Osteoblast (primary cell): ENCODE measurements around the gene GRPR. TPM values are rescaled to one million over a fixed set of nuclear protein-coding genes. Genes with fewer than 3 reads are reported as not detected.

Experiments used
- DNase-seq: peaks from one replicate; pipeline ENCODE4 v3.0.0; 2011; ENCODE audit warnings: low spot score, mixed read lengths; ENCODE audit not compliant: insufficient read length; ENCODE audit errors: missing footprints
- H2AFZ ChIP-seq: 2 replicates; pipeline ENCODE4 v1.6.0; 2011; ENCODE audit warnings: mild to moderate bottlenecking, low read length
- H3K27ac ChIP-seq: 2 replicates; pipeline ENCODE4 v1.5.1; 2011; ENCODE audit warnings: mild to moderate bottlenecking, low read depth, low read length, moderate library complexity
- H3K27me3 ChIP-seq: 2 replicates; pipeline ENCODE4 v1.6.0; 2012; ENCODE audit warnings: mild to moderate bottlenecking, control low read depth, inconsistent platforms, low read length, moderate library complexity; ENCODE audit not compliant: insufficient read depth
- H3K36me3 ChIP-seq: 2 replicates; pipeline ENCODE4 v1.5.1; 2011; ENCODE audit warnings: mild to moderate bottlenecking, low read length, control low read depth, moderate library complexity; ENCODE audit not compliant: insufficient read depth
- H3K4me1 ChIP-seq: 2 replicates; pipeline ENCODE4 v1.5.1; 2011; ENCODE audit warnings: mild to moderate bottlenecking, low read length, control low read depth, moderate library complexity; ENCODE audit not compliant: insufficient read depth
- H3K4me2 ChIP-seq: 2 replicates; pipeline ENCODE4 v1.6.0; 2011; ENCODE audit warnings: mild to moderate bottlenecking, low read length; ENCODE audit not compliant: insufficient read depth
- H3K4me3 ChIP-seq: fragments of 200-600 bp; sonication (generic); 3 replicates; pipeline ENCODE4 v1.5.1; 2012; ENCODE audit warnings: mild to moderate bottlenecking, low read length, inconsistent platforms; ENCODE audit not compliant: insufficient read depth
- H3K79me2 ChIP-seq: 2 replicates; pipeline ENCODE4 v1.6.0; 2012; ENCODE audit warnings: mild to moderate bottlenecking, low read length, control low read depth, inconsistent platforms; ENCODE audit not compliant: insufficient read depth
- H3K9me3 ChIP-seq: 2 replicates; pipeline ENCODE4 v1.5.1; 2011; ENCODE audit warnings: low read depth, low read length, control low read depth
- H4K20me1 ChIP-seq: 2 replicates; pipeline ENCODE4 v1.6.0; 2012; ENCODE audit warnings: mild to moderate bottlenecking, low read length, control low read depth; ENCODE audit not compliant: insufficient read depth
- total RNA-seq: library from RNA; depleted of rRNA; stranded (reverse); fragments of >200 nt; gene quantifications from 2 replicates; pipeline ENCODE4 v1.2.3, GENCODE V29; 2012
- TF ChIP-seq, protein P1 (sequence below): IDR thresholded peaks from 2 replicates; pipeline ENCODE4 v1.5.1; 2011; ENCODE audit warnings: mild to moderate bottlenecking, low read depth, low read length, moderate library complexity; ENCODE audit errors: extremely low read depth

The GRPR gene
- total RNA-seq, 1 donor, result not detected

DNA sequence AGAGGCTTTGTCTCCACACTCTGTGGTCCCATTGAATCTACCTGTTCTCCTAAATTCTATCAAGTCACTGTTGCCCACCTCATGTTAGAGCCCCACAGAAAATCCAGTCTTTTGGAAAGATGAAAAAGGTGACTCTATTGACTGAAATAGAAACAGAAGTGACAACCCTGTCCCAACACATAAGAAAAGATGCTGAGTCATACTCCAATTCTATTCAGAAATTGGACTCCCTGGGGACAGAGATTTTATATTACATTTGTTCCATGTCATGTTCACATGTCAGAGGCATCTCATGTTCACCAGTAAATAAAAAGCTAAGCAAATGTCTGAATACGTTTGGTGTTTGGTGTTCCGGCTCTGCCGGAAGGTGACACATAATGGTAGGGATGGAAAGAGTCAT is 2.9 kb upstream of the GRPR start:
- Histone ChIP-seq H3K4me1 (no peaks in the 10 kb centered on the region), H3K27ac (no peak overlapping the region), H3K36me3 (no peaks in the 10 kb centered on the region), H3K4me3 (no peak overlapping the region), H4K20me1 (no peaks in the 10 kb centered on the region), H3K79me2 (no peaks in the 10 kb centered on the region), H2AFZ (no peak overlapping the region), H3K27me3 (peaks cover 72% of the 10 kb centered on the region), H3K4me2 (no peak overlapping the region), H3K9me3 (peaks cover 4% of the 10 kb centered on the region)
- DNase-seq, result no peak
- TF ChIP-seq, protein P1, sequence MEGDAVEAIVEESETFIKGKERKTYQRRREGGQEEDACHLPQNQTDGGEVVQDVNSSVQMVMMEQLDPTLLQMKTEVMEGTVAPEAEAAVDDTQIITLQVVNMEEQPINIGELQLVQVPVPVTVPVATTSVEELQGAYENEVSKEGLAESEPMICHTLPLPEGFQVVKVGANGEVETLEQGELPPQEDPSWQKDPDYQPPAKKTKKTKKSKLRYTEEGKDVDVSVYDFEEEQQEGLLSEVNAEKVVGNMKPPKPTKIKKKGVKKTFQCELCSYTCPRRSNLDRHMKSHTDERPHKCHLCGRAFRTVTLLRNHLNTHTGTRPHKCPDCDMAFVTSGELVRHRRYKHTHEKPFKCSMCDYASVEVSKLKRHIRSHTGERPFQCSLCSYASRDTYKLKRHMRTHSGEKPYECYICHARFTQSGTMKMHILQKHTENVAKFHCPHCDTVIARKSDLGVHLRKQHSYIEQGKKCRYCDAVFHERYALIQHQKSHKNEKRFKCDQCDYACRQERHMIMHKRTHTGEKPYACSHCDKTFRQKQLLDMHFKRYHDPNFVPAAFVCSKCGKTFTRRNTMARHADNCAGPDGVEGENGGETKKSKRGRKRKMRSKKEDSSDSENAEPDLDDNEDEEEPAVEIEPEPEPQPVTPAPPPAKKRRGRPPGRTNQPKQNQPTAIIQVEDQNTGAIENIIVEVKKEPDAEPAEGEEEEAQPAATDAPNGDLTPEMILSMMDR, result no peak

DNA sequence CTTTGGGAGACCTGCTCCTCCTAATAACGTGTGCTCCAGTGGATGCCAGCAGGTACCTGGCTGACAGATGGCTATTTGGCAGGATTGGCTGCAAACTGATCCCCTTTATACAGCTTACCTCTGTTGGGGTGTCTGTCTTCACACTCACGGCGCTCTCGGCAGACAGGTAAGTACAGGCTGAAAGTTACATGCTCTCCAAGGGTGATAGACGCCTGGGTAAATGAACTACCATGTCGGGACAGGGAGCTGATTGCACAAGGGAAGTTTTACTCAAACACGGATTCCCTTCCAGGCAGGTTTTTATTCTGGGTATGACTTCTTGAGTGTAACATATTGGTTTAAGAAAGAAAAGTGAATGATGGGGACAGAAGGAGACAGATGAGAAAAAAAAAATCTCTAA is 836 bp downstream of the GRPR start:
- TF ChIP-seq, protein P1, result no peak
- DNase-seq, result no peak
- Histone ChIP-seq H3K9me3 (peaks cover 3% of the 10 kb centered on the region), H2AFZ (no peak overlapping the region), H3K4me1 (no peaks in the 10 kb centered on the region), H4K20me1 (no peaks in the 10 kb centered on the region), H3K4me3 (no peak overlapping the region), H3K4me2 (no peak overlapping the region), H3K79me2 (no peaks in the 10 kb centered on the region), H3K27me3 (peaks cover 51% of the 10 kb centered on the region), H3K36me3 (no peaks in the 10 kb centered on the region), H3K27ac (no peak overlapping the region)

DNA sequence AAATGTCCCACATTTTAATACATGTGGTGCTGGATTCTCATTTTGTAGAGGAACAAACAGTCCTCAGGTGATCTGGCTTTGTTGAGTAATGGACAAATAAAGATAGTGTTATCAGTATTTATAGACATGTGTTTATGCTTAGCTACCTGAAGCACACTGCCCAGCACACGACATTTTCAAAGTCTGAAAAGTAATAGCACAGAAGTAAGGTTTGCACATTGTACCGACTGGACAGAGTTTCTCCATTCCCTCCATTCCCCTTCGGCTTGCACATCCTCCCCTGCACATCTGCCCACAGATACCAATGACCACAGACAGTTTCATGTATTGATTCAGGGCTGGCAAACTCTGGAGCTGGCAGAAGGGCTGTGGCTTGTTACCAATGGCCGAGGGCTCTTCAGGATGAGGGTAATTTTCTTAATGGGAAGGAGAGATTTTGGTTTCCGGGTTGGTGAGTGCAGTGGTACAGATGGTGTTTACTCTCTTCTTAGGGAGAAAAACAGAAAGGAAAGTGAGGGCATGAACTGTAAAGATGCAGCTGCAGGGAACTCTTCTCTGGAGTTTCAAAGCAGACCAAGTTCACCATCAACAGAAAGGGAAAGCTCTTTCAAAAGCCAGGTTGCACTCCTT is 2.3 kb downstream of the GRPR start:
- H3K4me2 ChIP-seq, result peak overlapping the region; percentile 34
- H2AFZ ChIP-seq, result peak overlapping the region; percentile 12
- no peak for DNase-seq
- H3K4me1 ChIP-seq, result no peaks in the 10 kb centered on the region
- TF ChIP-seq, protein P1, result no peak
- H3K79me2 ChIP-seq, result no peaks in the 10 kb centered on the region
- H3K27me3 ChIP-seq, result peaks cover 54% of the 10 kb centered on the region
- no peaks in the 10 kb centered on the region for H3K9me3 ChIP-seq
- no peak overlapping the region for H3K4me3 ChIP-seq
- no peaks in the 10 kb centered on the region for H4K20me1 ChIP-seq
- H3K27ac ChIP-seq, result no peak overlapping the region
- H3K36me3 ChIP-seq, result no peaks in the 10 kb centered on the region

DNA sequence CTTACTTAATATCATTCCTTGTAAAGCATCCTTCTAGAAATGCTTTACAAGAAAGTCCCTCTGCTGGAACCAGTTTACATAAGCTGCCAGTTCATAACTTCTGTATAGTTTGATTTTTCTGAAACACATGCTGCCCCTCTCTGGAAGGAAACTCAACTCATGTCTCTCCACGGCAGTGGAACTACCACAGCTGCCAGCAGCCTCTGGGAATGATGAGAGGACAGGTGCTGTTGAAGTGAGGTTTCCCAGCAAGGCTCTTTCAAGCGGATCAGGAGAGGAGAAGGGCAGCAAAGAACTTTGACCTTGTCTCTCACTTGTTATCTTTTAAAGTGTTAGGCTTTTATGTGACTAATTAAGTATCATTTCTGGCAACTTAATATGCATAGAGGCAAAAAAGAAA is 7.3 kb downstream of the GRPR start:
- Histone ChIP-seq H3K9me3 (no peaks in the 10 kb centered on the region), H4K20me1 (no peaks in the 10 kb centered on the region), H3K27ac (no peak overlapping the region), H3K79me2 (no peaks in the 10 kb centered on the region), H3K4me3 (no peak overlapping the region), H3K36me3 (no peaks in the 10 kb centered on the region), H2AFZ (no peak overlapping the region), H3K4me1 (no peaks in the 10 kb centered on the region), H3K4me2 (no peak overlapping the region), H3K27me3 (peaks cover 59% of the 10 kb centered on the region)
- TF ChIP-seq, protein P1, result no peak
- no peak for DNase-seq
